Suprapubic skin (tissue), 4 donors: ENCODE measurements around the gene STKLD1. TPM values are rescaled to one million over a fixed set of nuclear protein-coding genes. Genes with fewer than 3 reads are reported as not detected.
A peak's percentile ranks its signal among the peaks of the same experiment; 100 is the strongest.

Experiments used
- DNase-seq, 2 donors: peaks; one replicate each; pipeline ENCODE4 v3.0.0-alpha.2; 2019; ENCODE audit warnings: low spot score in 2 of 2
- H3K27ac ChIP-seq: fragments of 200-600 bp; sonication (generic); one replicate; pipeline ENCODE4 v1.5.1; 2019
- H3K27me3 ChIP-seq: fragments of 200-600 bp; sonication (generic); one replicate; pipeline ENCODE4 v1.5.1; 2019
- H3K36me3 ChIP-seq: fragments of 200-600 bp; sonication (generic); one replicate; pipeline ENCODE4 v1.5.1; 2019
- H3K4me1 ChIP-seq: fragments of 200-600 bp; sonication (generic); one replicate; pipeline ENCODE4 v1.5.1; 2019
- H3K4me3 ChIP-seq: fragments of 200-600 bp; sonication (generic); one replicate; pipeline ENCODE4 v1.5.1; 2019; ENCODE audit warnings: mild to moderate bottlenecking
- H3K9me3 ChIP-seq: fragments of 200-600 bp; sonication (generic); one replicate; pipeline ENCODE4 v1.5.1; 2019
- EP300 ChIP-seq: sonication (generic); formaldehyde crosslinking; IDR thresholded peaks from one replicate; pipeline ENCODE4 v1.6.1; 2017; ENCODE audit warnings: antibody characterized with exemption
- POLR2A ChIP-seq, 2 donors: fragments of 450-650 bp; IDR thresholded peaks; one replicate each; pipeline ENCODE4 v1.6.1; 2017; ENCODE audit warnings: antibody characterized with exemption in 2 of 2, mild to moderate bottlenecking in 2 of 2, moderate library complexity in 2 of 2
- POLR2AphosphoS5 ChIP-seq, 3 donors: sonication (generic); formaldehyde crosslinking; IDR thresholded peaks; one replicate each; pipeline ENCODE4 v1.6.1; 2017; ENCODE audit warnings: antibody characterized with exemption in 3 of 3
- WGBS: methylation state at CpG from one replicate; pipeline ENCODE4 v1.1.5; 2018; 5-methylcytosine and 5-hydroxymethylcytosine counted together
- total RNA-seq, 4 donors: library from RNA; depleted of rRNA; stranded (reverse); fragments of >200 nt; gene quantifications; one replicate each; pipeline ENCODE4 v1.1.0, GENCODE V29; 2016
- TF ChIP-seq, protein P1 (sequence below), 2 donors: fragments of 200-600 bp in 1 of 2; fragments of 450-650 bp in 1 of 2; sonication (generic) in 1 of 2; IDR thresholded peaks; one replicate each; pipeline ENCODE4 v1.5.1; 2016 to 2019; ENCODE audit warnings: antibody characterized with exemption in 2 of 2, mild to moderate bottlenecking in 1 of 2, moderate library complexity in 1 of 2

STKLD1 gene
- total RNA-seq, 4 donors from 2014 or later = 1.8 to 4.2 (median 2.3) TPM; not detected in 1

DNA sequence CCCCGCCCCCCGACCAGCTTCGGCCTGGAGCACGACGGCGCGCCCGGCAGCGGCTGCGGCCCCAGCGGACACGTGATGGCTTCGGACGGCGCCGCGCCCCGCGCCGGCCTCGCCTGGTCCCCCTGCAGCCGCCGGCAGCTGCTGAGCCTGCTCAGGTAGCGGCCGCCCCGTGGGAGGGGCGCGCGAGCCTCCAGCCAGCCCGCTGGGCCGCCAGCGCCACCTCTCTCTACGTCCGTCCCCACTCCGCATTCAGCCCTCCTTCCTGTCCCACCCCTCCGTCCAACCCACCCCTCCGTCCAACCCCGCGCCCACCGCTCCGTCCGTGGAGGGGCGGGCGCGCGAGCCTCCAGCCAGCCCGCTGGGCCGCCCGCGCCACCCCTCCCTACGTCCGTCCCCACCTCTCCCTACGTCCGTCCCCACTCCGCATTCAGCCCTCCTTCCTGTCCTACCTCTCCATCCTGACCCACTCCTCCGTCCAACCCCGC is 52.5 kb downstream of the STKLD1 start:
- 1% methylated on average over 33 of the region's 57 CpGs for WGBS
- no peaks in the 10 kb centered on the region for H3K36me3 ChIP-seq
- H3K9me3 ChIP-seq = no peaks in the 10 kb centered on the region
- peak overlapping the region; percentile 43 for H3K4me3 ChIP-seq
- H3K27me3 ChIP-seq = peaks cover 21% of the 10 kb centered on the region
- no peak overlapping the region for H3K27ac ChIP-seq
- peaks cover 17% of the 10 kb centered on the region for H3K4me1 ChIP-seq
- TF ChIP-seq POLR2A (IDR thresholded peaks at IDR 0.05) (no peak), POLR2AphosphoS5 (IDR thresholded peaks at IDR 0.05) (no peak), EP300 (no peak)
- TF ChIP-seq, protein P1, sequence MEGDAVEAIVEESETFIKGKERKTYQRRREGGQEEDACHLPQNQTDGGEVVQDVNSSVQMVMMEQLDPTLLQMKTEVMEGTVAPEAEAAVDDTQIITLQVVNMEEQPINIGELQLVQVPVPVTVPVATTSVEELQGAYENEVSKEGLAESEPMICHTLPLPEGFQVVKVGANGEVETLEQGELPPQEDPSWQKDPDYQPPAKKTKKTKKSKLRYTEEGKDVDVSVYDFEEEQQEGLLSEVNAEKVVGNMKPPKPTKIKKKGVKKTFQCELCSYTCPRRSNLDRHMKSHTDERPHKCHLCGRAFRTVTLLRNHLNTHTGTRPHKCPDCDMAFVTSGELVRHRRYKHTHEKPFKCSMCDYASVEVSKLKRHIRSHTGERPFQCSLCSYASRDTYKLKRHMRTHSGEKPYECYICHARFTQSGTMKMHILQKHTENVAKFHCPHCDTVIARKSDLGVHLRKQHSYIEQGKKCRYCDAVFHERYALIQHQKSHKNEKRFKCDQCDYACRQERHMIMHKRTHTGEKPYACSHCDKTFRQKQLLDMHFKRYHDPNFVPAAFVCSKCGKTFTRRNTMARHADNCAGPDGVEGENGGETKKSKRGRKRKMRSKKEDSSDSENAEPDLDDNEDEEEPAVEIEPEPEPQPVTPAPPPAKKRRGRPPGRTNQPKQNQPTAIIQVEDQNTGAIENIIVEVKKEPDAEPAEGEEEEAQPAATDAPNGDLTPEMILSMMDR (IDR thresholded peaks at IDR 0.05) = no peak
- DNase-seq = no peak

DNA sequence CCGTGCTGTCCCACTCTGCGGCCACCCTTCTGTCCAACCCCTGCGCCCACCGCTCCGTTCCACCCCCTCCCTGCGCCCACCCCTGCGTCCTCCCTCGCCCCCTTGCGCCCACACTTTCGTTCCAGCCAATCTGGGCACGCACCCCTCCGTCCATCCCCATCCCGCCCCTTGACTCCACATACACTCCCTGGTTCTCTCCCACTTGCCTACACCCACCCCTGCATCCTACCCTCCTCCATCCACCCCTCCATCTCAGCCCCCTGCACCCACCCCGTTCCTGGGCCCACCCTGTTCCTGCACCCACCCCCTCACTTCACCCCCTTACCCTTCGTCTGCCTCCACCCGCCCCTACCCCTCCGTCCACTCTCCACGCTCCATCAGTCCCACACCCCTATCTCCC is 53.0 kb downstream of the STKLD1 start:
- Histone ChIP-seq H3K9me3 (no peaks in the 10 kb centered on the region), H3K36me3 (no peaks in the 10 kb centered on the region), H3K4me3 (peak overlapping the region; percentile 43), H3K4me1 (peaks cover 17% of the 10 kb centered on the region), H3K27ac (no peak overlapping the region), H3K27me3 (peaks cover 21% of the 10 kb centered on the region)
- DNase-seq = no peak
- TF ChIP-seq POLR2AphosphoS5 (IDR thresholded peaks at IDR 0.05) = no peak
- TF ChIP-seq EP300 = no peak
- no peak for TF ChIP-seq POLR2A (IDR thresholded peaks at IDR 0.05)
- TF ChIP-seq, protein P1 (IDR thresholded peaks at IDR 0.05) = no peak
- 8% methylated on average over 18 of the region's 18 CpGs for WGBS

DNA sequence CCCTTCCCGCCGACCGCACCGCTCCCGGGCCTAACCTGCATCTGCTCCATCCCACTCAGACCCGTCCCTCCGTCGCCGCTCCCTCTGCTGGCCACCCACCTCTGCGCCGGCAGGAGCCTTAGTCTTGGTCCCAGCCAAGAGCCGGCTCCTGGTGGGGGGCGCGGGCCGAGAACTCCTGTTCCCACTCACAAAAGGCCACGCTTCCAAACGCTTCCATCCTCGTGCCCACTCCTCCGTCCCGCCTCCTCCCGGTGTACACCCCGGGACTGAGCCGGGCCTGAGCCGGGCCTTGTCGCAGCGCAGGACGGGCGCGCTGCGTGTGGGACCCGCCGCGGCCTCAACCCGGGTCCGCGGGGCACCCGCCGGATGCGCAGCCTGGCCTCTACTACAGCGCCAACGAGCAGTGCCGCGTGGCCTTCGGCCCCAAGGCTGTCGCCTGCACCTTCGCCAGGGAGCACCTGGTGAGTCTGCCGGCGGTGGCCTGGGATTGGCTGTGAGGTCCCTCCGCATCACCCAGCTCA is 53.5 kb downstream of the STKLD1 start:
- Histone ChIP-seq H3K4me3 (no peak overlapping the region), H3K36me3 (no peaks in the 10 kb centered on the region), H3K4me1 (peaks cover 17% of the 10 kb centered on the region), H3K27me3 (peaks cover 21% of the 10 kb centered on the region), H3K9me3 (no peaks in the 10 kb centered on the region), H3K27ac (no peak overlapping the region)
- WGBS = 36% methylated on average over 39 of the region's 49 CpGs
- TF ChIP-seq POLR2A (IDR thresholded peaks at IDR 0.05) (no peak), EP300 (no peak), POLR2AphosphoS5 (IDR thresholded peaks at IDR 0.05) (no peak)
- TF ChIP-seq, protein P1 (IDR thresholded peaks at IDR 0.05) = peak in 1 of 2 donors; percentile 25
- no peak for DNase-seq

DNA sequence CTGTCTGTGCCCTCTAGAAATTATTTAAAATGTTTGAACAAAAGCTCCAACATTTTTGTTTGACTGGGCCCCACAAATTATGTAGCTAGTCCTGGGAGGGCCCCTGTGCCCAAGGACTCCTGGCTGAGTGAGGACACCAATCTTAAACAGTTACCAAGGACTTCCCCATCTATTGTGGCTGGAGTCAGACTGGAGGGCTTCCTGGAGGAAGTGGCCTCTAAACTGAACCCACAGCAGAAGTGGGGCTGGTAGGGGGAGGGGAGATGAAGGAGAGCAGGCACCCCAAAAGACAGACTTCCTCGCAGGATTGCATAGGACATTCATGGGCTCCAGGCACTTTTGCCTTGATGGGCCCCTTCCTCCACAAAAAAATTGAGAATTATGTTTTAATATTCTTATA is 54.1 kb downstream of the STKLD1 start:
- Histone ChIP-seq H3K27me3 (peaks cover 21% of the 10 kb centered on the region), H3K27ac (no peak overlapping the region), H3K4me3 (no peak overlapping the region), H3K36me3 (no peaks in the 10 kb centered on the region), H3K4me1 (peaks cover 17% of the 10 kb centered on the region), H3K9me3 (no peaks in the 10 kb centered on the region)
- no peak for DNase-seq
- WGBS = 94% methylated on average over 1 of the region's 1 CpG
- no peak for TF ChIP-seq POLR2AphosphoS5 (IDR thresholded peaks at IDR 0.05)
- TF ChIP-seq, protein P1 (IDR thresholded peaks at IDR 0.05) = no peak
- TF ChIP-seq EP300 = no peak
- no peak for TF ChIP-seq POLR2A (IDR thresholded peaks at IDR 0.05)

DNA sequence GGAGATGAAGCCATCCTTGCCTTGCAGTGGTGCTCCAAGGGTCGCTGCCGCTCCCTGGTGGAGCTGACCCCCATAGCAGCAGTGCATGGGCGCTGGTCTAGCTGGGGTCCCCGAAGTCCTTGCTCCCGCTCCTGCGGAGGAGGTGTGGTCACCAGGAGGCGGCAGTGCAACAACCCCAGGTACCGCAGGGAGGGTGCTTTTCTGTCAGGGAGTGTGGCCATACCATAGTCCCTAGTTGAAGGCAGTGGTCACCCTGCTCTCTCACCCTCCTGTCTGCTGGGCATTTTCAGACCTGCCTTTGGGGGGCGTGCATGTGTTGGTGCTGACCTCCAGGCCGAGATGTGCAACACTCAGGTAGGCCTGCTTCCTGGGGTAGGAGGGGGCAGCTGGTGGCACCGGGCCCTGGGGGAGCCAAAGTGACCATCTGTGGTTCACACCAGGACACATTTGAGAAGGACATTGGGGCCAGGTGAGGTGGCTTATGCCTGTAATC is 57.2 kb downstream of the STKLD1 start:
- Histone ChIP-seq H3K27me3 (peaks cover 10% of the 10 kb centered on the region), H3K36me3 (no peaks in the 10 kb centered on the region), H3K9me3 (no peaks in the 10 kb centered on the region), H3K27ac (no peak overlapping the region), H3K4me3 (no peak overlapping the region), H3K4me1 (peaks cover 12% of the 10 kb centered on the region)
- no peak for DNase-seq
- TF ChIP-seq EP300 (no peak), POLR2A (IDR thresholded peaks at IDR 0.05) (no peak), POLR2AphosphoS5 (IDR thresholded peaks at IDR 0.05) (no peak)
- TF ChIP-seq, protein P1 (IDR thresholded peaks at IDR 0.05) = no peak
- 85% methylated on average over 5 of the region's 11 CpGs for WGBS
